Nephron progenitor cell (in vitro differentiated cells): ENCODE measurements around the gene HMGXB3.

Source experiments
- DNase-seq: peaks from one replicate; pipeline ENCODE4 v3.0.0; 2021
- H3K27ac Mint-ChIP-seq: 2 replicates; pipeline ENCODE4 v1.8.0; 2021; ENCODE audit warnings: mild to moderate bottlenecking, moderate library complexity, mixed read lengths
- H3K27me3 Mint-ChIP-seq: 2 replicates; pipeline ENCODE4 v1.8.0; 2021; ENCODE audit warnings: mild to moderate bottlenecking, low read depth, mixed read lengths; ENCODE audit not compliant: poor library complexity
- H3K36me3 Mint-ChIP-seq: 2 replicates; pipeline ENCODE4 v1.8.0; 2021; ENCODE audit warnings: low read depth, mixed read lengths
- H3K4me1 Mint-ChIP-seq: 2 replicates; pipeline ENCODE4 v1.8.0; 2021; ENCODE audit warnings: mixed read lengths
- H3K4me3 Mint-ChIP-seq: 2 replicates; pipeline ENCODE4 v1.8.0; 2021; ENCODE audit warnings: mild to moderate bottlenecking, moderate library complexity, mixed read lengths
- H3K9me3 Mint-ChIP-seq: 2 replicates; pipeline ENCODE4 v1.8.0; 2021; ENCODE audit warnings: mild to moderate bottlenecking, moderate library complexity, mixed read lengths
- TF ChIP-seq, protein P1 (sequence below): fragments of 200-600 bp; sonication (generic); IDR thresholded peaks from 2 replicates; pipeline ENCODE4 v1.5.0; 2021; ENCODE audit warnings: antibody characterized with exemption

HMGXB3 gene

GRCh38 chr5:150070821-150071220 lies 70.3 kb downstream of the HMGXB3 start:
- Mint-ChIP-seq H3K36me3 (no peaks in the 10 kb centered on the region), H3K4me1 (peaks cover 4% of the 10 kb centered on the region), H3K4me3 (no peak overlapping the region), H3K27ac (no peak overlapping the region), H3K9me3 (peaks cover 4% of the 10 kb centered on the region), H3K27me3 (peaks cover 8% of the 10 kb centered on the region)
- TF ChIP-seq, protein P1, sequence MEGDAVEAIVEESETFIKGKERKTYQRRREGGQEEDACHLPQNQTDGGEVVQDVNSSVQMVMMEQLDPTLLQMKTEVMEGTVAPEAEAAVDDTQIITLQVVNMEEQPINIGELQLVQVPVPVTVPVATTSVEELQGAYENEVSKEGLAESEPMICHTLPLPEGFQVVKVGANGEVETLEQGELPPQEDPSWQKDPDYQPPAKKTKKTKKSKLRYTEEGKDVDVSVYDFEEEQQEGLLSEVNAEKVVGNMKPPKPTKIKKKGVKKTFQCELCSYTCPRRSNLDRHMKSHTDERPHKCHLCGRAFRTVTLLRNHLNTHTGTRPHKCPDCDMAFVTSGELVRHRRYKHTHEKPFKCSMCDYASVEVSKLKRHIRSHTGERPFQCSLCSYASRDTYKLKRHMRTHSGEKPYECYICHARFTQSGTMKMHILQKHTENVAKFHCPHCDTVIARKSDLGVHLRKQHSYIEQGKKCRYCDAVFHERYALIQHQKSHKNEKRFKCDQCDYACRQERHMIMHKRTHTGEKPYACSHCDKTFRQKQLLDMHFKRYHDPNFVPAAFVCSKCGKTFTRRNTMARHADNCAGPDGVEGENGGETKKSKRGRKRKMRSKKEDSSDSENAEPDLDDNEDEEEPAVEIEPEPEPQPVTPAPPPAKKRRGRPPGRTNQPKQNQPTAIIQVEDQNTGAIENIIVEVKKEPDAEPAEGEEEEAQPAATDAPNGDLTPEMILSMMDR = no peak
- no peak for DNase-seq

DNA sequence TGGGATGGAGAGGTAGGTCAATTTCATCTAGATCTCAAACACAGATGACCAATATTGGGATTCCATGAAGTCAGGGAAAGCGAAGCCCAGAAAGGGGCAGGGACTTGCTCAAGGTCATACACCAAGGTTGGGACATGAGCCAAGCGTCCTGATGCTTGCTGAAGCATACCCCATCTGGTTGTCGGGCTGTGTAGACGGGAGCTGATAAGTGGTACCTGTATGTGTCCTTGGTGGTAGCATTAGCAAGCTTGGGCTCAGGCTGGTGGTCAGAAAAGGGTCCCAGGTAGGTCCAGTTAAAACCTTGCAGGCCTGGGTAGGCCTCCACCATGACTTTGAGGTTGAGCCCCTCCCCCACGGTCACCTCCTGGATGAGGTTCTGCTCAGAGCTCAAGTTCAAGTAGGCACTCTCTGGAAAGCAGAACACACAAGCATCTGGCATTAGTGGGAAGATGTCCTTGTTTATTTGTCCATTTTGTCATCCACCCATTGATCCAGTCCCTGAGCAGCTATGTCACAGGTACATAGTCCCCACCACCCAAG lies 72.6 kb downstream of the HMGXB3 start:
- TF ChIP-seq, protein P1 = no peak
- H3K27me3 Mint-ChIP-seq = peaks cover 4% of the 10 kb centered on the region

GRCh38 chr5:150073677-150074076 lies 73.1 kb downstream of the HMGXB3 start:
- Mint-ChIP-seq H3K27ac (no peak overlapping the region), H3K4me3 (no peak overlapping the region), H3K4me1 (peaks cover 6% of the 10 kb centered on the region), H3K36me3 (no peaks in the 10 kb centered on the region), H3K9me3 (peaks cover 4% of the 10 kb centered on the region), H3K27me3 (peaks cover 6% of the 10 kb centered on the region)
- TF ChIP-seq, protein P1 = no peak
- DNase-seq = no peak

More for the DNA sequence above, 72.6 kb downstream of the HMGXB3 start:
- no peak overlapping the region for H3K27ac Mint-ChIP-seq
- peaks cover 4% of the 10 kb centered on the region for H3K9me3 Mint-ChIP-seq
- DNase-seq = no peak
- no peaks in the 10 kb centered on the region for H3K36me3 Mint-ChIP-seq
- peaks cover 8% of the 10 kb centered on the region for H3K4me1 Mint-ChIP-seq
- H3K4me3 Mint-ChIP-seq = no peak overlapping the region

DNA sequence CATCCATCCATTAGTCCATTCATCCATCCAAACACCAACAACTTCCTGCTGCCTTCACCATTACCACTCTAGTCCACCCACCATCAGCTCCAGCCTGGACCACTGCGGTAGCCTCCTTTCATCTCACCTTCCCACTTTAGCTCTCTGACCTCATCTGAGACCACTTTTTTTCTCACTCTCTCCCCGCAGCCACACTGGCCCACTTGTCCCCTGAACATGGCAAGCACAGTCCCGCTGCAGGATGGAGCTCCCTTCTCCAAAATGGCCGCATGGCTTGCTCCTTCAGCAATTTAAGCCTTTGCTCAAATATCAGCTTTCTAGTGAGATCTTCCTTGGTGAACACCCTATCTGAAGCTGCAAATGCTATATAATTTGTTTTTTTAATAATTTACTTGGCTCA lies 74.7 kb downstream of the HMGXB3 start:
- Mint-ChIP-seq H3K4me3 (no peak overlapping the region), H3K9me3 (peaks cover 4% of the 10 kb centered on the region), H3K27me3 (peaks cover 9% of the 10 kb centered on the region), H3K27ac (no peak overlapping the region), H3K4me1 (peaks cover 14% of the 10 kb centered on the region), H3K36me3 (no peaks in the 10 kb centered on the region)
- DNase-seq = no peak
- TF ChIP-seq, protein P1 = no peak

DNA sequence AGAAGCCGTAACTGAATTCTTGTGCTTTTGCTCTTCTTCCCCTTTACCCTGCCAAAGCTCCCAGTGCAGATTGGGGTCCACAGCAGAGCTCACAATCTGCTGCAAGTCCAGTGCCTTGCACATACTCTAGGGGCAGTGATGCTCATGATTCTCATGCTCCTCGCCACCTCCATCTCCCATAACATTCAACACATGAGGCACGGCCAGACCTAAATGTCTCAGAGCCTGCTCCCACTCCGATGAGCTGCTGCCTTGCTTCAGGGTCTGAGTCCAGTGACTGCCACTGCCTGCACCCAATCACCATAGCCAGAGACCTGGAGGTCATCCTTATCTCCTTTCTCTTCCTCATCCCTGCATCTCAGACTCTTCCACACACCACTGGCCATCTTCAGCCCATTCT lies 75.3 kb downstream of the HMGXB3 start:
- TF ChIP-seq, protein P1 = no peak
- Mint-ChIP-seq H3K4me3 (no peak overlapping the region), H3K36me3 (no peaks in the 10 kb centered on the region), H3K4me1 (peaks cover 18% of the 10 kb centered on the region), H3K27me3 (peaks cover 9% of the 10 kb centered on the region), H3K27ac (no peak overlapping the region), H3K9me3 (peaks cover 4% of the 10 kb centered on the region)
- DNase-seq = no peak

DNA sequence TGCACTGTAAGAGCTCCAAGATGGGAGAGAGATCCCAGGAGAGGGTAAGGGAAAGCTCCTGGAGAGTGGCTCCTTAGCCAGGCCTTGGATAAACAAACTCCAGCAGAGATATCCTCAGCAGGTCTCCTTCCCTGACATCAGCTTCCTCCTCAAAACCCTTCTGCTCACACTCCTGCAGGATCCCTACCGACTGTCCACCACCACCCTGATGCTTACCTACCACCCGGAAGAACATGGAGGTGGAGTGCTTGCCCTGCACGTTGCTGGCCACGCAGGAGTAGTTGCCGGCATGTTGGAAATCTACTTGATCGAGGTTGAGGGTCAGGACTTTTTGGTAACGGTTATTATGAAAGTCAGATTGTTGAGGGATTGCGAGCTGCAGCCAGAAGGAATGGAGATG lies 76.5 kb downstream of the HMGXB3 start:
- H3K27ac Mint-ChIP-seq = no peak overlapping the region
- H3K4me3 Mint-ChIP-seq = no peak overlapping the region
- peaks cover 9% of the 10 kb centered on the region for H3K27me3 Mint-ChIP-seq
- TF ChIP-seq, protein P1 = no peak
- peaks cover 4% of the 10 kb centered on the region for H3K9me3 Mint-ChIP-seq
- peaks cover 31% of the 10 kb centered on the region for H3K4me1 Mint-ChIP-seq
- no peaks in the 10 kb centered on the region for H3K36me3 Mint-ChIP-seq
- DNase-seq = no peak
